ENCODE results near the gene CUBN.

GRCh38 chr10:17084258-17084657, 45.4 kb downstream of the CUBN start:
- TF ChIP-seq ZFX (IDR thresholded peaks at IDR 0.05; ENCODE audit: borderline replicate concordance): no peak
- TF ChIP-seq, protein P1, sequence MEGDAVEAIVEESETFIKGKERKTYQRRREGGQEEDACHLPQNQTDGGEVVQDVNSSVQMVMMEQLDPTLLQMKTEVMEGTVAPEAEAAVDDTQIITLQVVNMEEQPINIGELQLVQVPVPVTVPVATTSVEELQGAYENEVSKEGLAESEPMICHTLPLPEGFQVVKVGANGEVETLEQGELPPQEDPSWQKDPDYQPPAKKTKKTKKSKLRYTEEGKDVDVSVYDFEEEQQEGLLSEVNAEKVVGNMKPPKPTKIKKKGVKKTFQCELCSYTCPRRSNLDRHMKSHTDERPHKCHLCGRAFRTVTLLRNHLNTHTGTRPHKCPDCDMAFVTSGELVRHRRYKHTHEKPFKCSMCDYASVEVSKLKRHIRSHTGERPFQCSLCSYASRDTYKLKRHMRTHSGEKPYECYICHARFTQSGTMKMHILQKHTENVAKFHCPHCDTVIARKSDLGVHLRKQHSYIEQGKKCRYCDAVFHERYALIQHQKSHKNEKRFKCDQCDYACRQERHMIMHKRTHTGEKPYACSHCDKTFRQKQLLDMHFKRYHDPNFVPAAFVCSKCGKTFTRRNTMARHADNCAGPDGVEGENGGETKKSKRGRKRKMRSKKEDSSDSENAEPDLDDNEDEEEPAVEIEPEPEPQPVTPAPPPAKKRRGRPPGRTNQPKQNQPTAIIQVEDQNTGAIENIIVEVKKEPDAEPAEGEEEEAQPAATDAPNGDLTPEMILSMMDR (IDR thresholded peaks at IDR 0.05): no peak

Data from 22Rv1 (cell line).